Activated CD8-positive, alpha-beta memory T cell treated with anti-CD3 and anti-CD28 coated beads for 24 hours (primary cell): ENCODE measurements around the gene ARMC9.
"Not testable (repeated sequence)": the region's sequence is repeated elsewhere in the genome, so short reads cannot be mapped to it uniquely, and the experiment has no call there.

Experiments used
- DNase-seq: peaks from one replicate; pipeline ENCODE4 v3.0.0-alpha.2; 2020

Gene ARMC9

DNA sequence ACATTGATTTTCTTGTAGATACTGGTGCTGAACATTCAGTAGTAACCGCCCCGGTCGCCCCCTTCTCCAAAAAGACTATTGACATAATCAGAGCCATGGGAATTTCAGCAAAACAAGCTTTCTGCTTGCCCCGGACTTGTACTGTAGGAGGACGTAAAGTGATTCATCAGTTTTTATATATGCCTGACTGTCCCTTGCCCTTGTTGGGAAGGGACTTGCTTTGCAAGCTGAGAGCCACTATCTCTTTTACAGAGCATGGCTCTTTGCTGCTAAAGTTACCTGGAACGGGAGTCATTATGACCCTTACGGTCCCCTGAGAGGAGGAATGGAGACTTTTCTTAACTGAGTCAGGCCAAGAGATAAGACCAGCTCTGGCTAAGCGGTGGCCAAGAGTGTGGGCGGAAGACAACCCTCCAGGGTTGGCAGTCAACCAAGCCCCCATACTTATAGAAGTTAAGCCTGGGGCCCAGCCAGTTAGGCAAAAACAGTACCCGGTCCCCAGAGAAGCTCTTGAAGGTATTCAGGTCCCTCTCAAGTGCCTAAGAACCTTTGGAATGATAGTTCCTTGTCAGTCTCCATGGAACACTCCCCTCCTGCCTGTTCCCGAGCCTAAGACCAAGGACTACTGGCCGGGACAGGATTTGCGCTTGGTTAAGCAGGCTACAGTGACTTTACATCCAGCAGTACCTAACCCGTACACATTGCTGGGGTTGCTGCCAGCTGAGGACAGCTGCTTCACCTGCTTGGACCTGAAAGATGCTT is 205.2 kb downstream of the ARMC9 start:
- not testable (repeated sequence) for DNase-seq

DNA sequence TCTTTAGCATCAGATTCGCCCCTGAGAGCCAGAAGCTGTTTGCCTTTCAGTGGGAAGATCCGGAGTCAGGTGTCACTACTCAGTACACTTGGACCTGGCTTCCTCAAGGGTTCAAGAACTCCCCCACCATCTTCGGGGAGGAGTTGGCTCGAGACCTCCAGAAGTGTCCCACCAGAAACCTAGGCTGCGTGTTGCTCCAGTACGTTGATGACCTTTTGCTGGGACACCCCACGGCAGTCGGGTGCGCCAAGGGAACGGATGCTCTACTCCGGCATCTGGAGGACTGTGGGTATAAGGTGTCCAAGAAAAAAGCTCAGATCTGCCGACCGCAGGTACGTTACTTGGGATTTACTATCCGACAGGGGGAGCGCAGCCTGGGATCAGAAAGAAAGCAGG is 205.8 kb downstream of the ARMC9 start:
- not testable (repeated sequence) for DNase-seq

DNA sequence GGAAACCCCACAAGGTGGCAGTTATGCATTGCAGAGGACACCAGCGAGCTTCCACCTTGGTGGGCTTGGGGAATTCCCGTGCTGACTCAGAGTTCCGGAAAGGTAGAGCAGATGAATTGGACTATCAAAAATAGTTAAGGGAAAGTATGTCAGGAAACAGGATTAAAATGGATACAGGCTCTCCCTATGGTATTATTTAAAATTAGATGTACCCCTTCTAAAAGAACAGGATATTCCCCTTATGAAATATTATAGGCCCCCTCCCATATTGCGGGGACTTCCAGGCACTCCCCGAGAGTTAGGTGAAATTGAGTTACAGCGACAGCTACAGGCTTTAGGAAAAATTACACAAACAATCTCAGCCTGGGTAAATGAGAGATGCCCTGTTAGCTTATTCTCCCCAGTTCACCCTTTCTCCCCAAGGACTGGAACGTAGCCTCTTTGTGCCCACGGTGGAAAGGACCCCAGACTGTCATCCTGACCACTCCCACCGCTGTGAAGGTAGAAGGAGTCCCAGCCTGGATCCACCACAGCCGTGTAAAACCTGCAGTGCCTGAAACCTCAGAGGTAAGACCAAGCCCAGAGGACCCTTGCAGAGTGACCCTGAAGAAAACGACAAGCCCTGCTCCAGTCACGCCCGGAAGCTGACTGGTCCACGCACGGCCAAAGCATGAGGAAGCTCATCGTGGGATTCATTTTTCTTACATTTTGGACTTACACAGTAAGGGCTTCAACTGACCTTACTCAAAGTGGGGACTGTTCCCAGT is 207.4 kb downstream of the ARMC9 start:
- not testable (repeated sequence) for DNase-seq

DNA sequence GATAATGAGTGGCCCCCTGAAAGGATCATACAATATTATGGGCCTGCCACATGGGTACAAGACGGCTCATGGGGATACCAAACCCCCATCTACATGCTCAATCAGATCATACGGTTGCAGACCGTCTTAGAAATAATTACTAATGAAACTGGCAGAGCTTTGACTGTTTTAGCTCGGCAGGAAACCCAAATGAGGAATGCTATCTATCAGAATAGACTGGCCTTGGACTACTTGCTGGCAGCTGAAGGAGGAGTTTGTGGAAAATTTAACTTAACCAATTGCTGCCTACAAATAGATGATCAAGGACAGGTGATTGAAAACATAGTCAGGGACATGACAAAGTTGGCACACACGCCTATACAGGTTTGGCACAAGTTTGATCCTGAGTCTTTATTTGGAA is 209.3 kb downstream of the ARMC9 start:
- not testable (repeated sequence) for DNase-seq

DNA sequence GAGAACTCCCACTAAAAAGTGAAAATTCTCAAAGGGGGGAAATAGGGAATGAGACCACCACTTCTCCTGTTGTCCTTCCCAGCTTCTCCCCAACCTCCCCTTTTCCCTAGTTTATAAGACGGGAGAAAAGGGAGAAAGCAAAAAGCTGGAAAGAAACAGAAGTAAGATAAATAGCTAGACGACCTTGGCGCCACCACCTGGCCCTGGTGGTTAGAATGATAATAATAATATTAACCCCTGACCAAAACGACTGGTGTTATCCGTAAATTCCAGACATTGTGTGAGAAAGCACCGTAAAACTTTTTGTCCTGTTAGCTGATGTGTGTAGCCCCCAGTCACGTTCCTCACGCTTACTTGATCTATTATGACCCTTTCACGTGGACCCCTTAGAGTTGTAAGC is 209.9 kb downstream of the ARMC9 start:
- not testable (repeated sequence) for DNase-seq

DNA sequence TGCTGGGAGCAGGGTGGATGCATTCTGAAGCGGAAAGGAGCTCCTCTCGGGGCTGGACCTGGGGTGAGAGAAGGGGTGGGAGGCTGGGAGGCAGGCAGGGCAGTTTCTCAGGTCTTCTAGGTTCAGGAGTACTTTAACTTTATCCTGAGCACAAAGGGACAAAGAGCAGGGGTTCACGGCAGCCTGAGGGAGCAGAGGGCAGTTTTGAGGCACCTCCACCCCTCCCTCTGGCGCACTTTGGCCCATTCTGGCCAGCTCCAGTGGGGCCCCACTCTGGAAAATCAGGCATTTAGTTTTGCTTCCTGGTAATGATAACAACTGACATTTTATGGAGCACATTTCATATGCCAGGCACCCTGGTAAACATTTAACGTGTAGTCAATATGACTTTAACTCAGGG is 211.3 kb downstream of the ARMC9 start:
- no peak for DNase-seq

DNA sequence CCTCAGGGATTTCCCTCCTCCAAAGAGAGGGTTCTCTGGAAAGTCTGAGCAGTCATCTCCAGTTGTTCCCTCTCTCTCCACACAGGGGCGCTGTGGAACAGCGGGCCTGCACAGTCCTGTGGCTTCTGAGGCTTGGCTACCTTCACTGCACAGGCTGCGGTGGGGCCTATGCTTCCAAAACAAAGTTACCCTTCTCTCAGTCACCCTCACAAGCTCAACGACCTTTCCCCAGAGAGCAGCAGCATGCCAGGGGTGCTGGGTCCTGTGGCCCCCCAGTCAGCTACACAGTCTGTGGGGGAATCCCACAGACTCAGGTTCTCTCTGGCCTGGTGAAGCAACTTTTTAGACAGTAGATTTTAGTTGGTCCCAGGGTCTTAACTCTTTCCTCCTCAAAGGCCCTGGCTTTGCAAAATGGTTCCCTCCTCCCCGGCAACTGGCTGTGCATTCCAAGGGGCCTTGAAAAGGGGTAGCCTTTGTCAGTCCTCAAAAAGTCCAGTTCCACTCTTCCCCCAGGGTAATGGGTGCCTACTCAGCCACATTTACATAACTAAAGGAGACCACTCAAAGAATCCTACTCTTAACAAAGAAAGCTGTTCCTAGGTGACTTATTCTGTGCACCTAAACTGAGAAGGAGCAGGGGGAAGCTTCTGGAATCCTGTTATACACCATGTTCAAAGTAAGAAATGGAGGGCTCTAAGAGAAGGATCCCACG is 212.0 kb downstream of the ARMC9 start:
- no peak for DNase-seq

DNA sequence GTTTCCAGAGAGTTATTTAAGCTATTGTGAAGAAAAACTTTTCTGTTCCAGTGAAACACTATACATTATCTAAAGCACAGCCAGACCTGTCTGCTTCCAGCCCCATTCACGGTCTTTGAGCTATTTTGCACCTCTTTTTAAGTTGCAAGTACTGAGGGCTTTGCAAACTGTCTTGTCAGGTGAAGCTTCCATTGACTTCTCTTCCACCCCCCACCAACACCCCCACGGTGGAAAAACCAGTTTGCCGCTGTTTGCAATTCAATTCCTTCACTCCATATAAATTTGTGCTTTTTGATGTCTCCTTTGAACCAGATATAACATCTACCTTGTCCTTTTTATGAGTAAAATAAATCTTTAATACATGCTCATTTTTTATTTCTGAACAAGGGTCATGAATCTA is 212.8 kb downstream of the ARMC9 start:
- no peak for DNase-seq

DNA sequence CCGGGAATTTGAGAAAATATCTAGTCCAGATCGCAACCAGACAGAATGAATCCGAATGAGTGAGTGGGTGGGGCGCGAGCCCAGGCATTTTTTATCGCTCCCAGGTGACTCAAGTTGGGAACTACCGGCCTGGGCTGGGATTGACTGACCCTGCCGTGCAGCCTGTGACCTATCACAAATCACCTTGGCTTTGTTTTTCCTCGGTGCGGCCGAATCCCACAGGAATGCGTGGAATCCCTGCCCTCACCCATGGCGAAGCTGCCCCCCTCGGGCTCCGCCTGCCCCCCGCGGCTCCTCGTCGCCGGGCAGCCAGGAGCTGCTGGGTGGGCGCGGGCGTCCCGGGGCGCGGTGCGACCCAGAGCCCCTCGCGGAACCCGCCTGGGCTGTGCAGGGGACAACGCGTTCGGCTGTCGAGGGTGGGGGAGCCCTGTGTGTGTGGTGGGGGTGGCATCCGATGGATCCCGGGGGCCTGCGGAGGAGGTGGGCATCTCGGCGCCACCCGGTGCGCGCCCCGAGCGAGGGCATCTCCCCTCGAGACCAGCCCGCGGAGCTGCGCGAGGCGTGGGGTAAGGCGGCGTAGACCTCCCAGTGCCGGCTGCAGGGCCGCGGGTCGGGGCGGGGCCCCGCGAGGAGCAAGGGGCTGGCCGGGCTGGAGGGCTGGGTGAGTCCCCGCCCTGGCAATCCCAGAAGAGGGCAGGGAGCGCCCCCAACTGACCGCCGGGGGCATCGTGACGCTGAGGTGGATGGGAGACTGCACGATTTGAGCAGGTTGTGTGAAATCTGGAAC is 213.6 kb downstream of the ARMC9 start:
- DNase-seq = peak; percentile 93

DNA sequence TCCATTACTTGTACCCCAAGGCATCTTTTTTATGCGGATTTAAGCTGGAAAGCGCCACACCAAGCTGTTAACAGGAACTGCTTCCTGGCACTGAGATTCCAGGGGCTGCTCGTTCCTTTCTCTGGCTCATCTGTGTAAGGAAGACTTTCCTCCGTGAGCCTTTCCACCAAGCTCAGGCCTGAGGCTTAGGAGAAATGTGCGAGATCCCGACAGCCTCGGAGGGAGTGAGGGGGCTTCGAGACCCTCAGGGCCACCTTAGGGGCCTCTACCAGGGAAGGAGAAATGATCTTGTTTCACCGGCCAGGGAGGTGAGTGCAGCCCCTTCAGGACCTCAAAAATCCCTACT is 214.2 kb downstream of the ARMC9 start:
- no peak for DNase-seq

DNA sequence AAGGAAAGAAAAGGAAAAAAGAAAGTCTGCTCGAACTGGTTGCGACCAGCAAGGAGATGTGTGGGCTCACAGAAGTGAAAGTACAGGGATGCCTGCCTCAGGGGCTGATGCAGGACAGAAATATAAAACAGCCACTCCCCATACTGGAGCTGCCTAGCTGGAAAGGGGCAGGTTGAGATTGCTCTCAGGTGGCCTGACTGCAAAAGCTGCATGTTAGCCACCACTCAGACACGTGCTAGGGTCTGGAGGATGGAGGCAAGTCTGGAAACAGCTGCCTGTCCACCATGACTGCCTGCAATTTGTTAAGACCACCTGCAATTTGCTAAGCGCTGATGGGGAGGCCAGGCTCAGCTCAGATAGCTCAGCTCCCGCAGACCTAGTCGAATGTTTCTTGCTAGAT is 215.0 kb downstream of the ARMC9 start:
- DNase-seq = no peak

DNA sequence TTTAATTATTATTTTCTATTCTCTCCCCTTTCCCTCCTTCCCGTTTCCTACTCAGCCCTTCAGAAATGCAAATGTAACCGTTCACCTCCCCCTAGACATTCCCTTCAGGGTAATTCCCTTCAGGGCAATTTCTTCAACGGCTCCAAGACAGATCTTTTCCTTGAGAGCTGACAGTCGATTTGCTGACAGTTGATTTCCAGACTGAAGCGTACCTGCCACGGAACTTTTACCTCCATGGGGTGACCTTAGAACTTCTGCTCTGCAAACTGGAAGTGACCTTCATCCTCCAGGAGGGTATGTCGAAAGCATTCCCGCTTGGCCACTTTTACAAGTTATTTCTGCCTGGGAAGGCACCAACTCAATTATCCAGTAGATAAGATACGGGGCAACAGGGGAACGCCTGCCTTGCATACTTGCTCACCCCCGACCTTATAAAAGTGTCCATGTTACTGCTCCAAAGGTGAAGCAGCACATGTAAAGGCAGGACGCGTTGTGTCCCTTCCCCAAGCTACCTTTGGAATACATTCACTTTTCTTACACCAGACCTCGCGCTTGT is 215.6 kb downstream of the ARMC9 start:
- no peak for DNase-seq

DNA sequence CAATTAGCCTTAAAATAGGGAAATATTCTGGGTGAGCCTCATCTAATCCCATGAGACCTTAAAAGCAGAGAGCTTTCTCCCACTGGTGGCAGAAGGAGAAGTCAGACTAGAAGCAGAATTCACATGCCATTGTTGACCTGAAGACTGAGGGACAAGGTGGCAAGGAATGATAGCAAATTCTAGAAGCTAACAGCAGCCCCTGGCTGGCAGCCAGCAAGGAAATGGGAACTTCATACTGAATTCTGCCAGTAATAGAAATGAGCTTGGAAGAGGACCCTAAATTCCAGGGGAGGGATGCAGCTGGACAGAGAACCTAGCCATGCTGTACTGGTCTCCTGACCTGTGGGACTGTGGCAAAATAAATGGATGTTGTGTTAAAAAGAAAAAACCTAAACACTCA is 216.6 kb downstream of the ARMC9 start:
- no peak for DNase-seq

DNA sequence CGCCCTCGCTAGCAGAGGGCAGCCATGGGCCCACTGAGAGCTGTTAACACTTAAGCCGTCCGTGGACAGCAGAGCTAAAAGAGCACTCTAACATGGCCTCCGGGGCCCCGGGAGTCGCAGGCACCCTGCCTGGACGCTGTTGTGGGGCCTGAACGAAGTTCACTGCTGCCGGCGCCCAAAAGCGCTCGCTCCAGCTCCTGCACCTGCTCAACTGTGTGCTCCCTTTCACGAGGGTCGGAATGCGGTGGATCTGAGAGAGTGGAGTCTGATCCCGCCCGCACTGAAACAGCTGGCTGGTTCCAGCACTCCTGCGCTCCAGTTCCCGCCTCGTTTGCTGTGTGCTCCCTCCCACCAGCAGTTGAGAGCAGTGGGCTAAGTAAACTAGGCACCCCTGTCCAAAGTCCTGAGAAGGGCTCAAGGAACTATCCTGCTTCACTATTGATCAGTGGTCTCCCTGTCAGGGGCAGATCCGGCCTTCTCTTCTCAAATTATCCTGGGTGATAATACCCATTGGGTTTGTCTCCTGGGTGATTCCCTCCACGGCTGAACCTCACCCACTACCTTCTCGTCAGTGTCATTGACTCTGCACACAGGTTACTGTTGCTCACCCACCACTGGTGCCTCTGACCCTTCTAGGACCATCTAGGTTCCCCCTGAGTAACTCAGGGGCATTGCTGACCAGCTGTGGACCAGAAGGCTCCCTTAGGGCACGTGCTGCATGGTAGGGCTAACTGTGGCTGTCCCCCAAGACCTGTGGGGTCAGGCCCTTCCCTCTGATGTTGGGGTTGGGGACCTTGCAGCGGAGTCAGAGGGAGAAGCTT is 220.6 kb downstream of the ARMC9 start:
- no peak for DNase-seq

DNA sequence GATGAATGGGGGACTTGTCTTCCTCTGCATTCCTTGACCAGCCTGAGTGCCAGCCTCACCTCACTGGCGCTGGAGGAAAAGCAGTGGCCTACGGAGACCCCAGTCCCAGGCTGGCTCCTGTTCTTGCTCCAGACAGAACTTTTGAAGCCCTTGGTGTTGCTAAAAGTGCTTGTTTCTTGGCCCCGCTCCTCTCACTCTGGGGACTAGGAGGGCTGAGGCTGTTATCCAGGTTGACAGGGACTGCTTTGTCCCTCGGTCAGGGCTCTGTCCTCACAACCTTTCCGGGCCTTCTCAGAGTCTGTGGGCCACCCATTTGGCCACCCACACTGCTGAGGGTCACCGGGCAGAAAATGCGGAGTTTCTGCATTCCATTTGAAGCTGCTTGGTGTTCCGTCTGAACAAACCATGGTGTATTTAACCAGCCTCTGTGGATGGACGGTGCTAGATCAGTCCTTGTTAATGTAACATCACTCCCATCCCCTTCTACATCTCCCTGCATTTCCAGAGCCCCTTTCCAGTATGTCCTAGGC is 222.7 kb downstream of the ARMC9 start:
- DNase-seq = no peak

DNA sequence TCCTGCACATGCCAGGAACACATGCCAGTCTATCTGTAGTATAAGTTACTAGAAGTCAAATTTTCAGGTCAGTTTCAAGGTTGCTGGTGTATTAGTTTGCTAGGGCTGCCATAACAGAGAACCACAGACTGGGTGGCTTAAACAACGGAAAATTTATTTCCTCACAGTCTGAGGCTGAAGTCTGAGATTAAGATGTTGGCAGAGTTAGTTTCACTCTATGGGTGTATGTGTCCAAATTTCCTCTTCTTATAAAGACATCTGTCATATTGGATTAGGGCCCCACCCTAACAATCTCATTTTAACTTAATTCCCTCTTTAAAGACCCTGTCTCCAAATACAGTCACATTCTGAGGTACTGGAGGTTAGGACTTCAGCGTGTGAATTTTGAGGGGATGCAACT is 223.6 kb downstream of the ARMC9 start:
- no peak for DNase-seq

DNA sequence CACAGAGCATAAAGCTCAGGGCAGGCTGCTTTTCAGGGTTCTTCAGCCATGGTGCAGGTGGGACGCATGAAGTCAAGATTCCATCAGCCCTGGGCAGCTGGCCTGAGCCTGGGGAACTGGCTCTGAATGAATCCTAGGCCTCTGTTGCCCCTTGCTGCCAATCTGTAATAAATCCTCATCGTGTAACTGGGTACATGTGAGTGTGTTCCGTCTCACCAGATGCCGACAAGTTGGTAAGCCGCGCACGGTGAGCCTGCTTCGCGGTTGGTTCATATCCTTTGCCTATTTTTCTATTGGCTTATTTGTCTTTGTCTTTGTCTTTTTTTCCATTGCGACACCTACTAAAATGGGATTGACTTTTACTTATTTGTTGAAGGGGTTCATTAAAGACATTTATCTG is 224.7 kb downstream of the ARMC9 start:
- DNase-seq = no peak
